RCC 7860 (cell line): ENCODE results near the gene ASTN1.

Experiments used
- DNase-seq: peaks from one replicate; pipeline ENCODE4 v3.0.0-alpha.2; 2015; ENCODE audit warnings: low spot score
- FAIRE-seq: peaks from 2 replicates; lab custom pipeline; 2012; peaks lifted over from hg19 to GRCh38; lab: Jason Lieb, UNC

Gene ASTN1

GRCh38 chr1:176849281-176849680 is 315.2 kb downstream of the ASTN1 start:
- DNase-seq (no peak), FAIRE-seq (no peak)

- FAIRE-seq (no peak), DNase-seq (no peak)
Measured at GRCh38 chr1:176847052-176847451, 317.5 kb downstream of the ASTN1 start.

- FAIRE-seq (no peak), DNase-seq (no peak)
Measured at GRCh38 chr1:176843352-176844297, 320.9 kb downstream of the ASTN1 start.

- DNase-seq = no peak
- FAIRE-seq = no peak
Measured at GRCh38 chr1:176841238-176841637, 323.3 kb downstream of the ASTN1 start.

- no peak for DNase-seq
- no peak for FAIRE-seq
Measured at GRCh38 chr1:176839216-176839615, 325.3 kb downstream of the ASTN1 start.

GRCh38 chr1:176838276-176838995 is 326.1 kb downstream of the ASTN1 start:
- DNase-seq = no peak
- FAIRE-seq = no peak

GRCh38 chr1:176837708-176838107 is 326.8 kb downstream of the ASTN1 start:
- FAIRE-seq (no peak), DNase-seq (no peak)

GRCh38 chr1:176831150-176831549 is 333.4 kb downstream of the ASTN1 start:
- DNase-seq (no peak), FAIRE-seq (no peak)

- no peak for DNase-seq
- FAIRE-seq = no peak
Measured at GRCh38 chr1:176829261-176829660, 335.3 kb downstream of the ASTN1 start.

GRCh38 chr1:176826265-176826664 is 338.2 kb downstream of the ASTN1 start:
- no peak for DNase-seq

GRCh38 chr1:176820391-176821031 is 344.0 kb downstream of the ASTN1 start:
- no peak for DNase-seq
- no peak for FAIRE-seq

More at GRCh38 chr1:176826265-176826664, 338.2 kb downstream of the ASTN1 start:
- no peak for FAIRE-seq

GRCh38 chr1:176816232-176816631 is 348.3 kb downstream of the ASTN1 start:
- no peak for FAIRE-seq
- no peak for DNase-seq

- no peak for DNase-seq
- FAIRE-seq = no peak
Measured at GRCh38 chr1:176815621-176816020, 348.9 kb downstream of the ASTN1 start.

GRCh38 chr1:176811511-176812288 is 352.8 kb downstream of the ASTN1 start:
- DNase-seq = no peak
- FAIRE-seq = no peak

- DNase-seq (no peak), FAIRE-seq (no peak)
Measured at GRCh38 chr1:176809292-176809691, 355.2 kb downstream of the ASTN1 start.
